Uterus (tissue), 2 donors: Measurements from ENCODE around the gene SMIM7.

Experiments used
- POLR2A ChIP-seq, 2 donors: fragments of 450-650 bp; IDR thresholded peaks; one replicate each; pipeline ENCODE4 v1.6.1; 2016; ENCODE audit warnings: antibody characterized with exemption in 2 of 2, mild to moderate bottlenecking in 1 of 2, moderate library complexity in 1 of 2
- TF ChIP-seq, protein P1 (sequence below), 4 experiments: fragments of 200-600 bp in 2 of 4; fragments of 450-650 bp in 2 of 4; sonication (generic) in 2 of 4; IDR thresholded peaks; one replicate each; pipeline ENCODE4 v1.5.1; 2016 to 2019; ENCODE audit warnings: antibody characterized with exemption in 4 of 4, mild to moderate bottlenecking in 2 of 4, moderate library complexity in 1 of 4

DNA sequence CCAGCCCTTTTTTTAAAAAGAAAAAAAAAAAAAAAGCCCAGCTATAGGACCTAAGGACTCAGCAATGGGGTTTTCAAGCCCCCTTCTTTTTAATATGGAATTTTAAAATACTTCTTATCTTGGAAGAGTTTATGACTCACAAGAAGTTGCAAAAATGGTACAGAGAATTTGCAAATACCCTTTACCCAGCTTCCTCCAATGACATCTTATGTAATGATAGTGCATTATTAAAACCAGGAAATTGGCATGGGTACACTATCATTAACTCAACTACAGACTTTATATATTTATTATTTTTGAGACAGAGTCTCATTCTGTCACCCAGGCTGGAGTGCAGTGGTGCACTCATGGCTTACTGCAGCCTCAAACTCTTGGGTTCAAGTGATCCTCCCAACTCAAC, 17.1 kb upstream of the SMIM7 start:
- TF ChIP-seq, protein P1, sequence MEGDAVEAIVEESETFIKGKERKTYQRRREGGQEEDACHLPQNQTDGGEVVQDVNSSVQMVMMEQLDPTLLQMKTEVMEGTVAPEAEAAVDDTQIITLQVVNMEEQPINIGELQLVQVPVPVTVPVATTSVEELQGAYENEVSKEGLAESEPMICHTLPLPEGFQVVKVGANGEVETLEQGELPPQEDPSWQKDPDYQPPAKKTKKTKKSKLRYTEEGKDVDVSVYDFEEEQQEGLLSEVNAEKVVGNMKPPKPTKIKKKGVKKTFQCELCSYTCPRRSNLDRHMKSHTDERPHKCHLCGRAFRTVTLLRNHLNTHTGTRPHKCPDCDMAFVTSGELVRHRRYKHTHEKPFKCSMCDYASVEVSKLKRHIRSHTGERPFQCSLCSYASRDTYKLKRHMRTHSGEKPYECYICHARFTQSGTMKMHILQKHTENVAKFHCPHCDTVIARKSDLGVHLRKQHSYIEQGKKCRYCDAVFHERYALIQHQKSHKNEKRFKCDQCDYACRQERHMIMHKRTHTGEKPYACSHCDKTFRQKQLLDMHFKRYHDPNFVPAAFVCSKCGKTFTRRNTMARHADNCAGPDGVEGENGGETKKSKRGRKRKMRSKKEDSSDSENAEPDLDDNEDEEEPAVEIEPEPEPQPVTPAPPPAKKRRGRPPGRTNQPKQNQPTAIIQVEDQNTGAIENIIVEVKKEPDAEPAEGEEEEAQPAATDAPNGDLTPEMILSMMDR (IDR thresholded peaks at IDR 0.05), result no peak
- TF ChIP-seq POLR2A (IDR thresholded peaks at IDR 0.05), result no peak
